Airway epithelial cell (primary cell): ENCODE results near the gene NHLRC4. TPM values are rescaled to one million over a fixed set of nuclear protein-coding genes. Genes with fewer than 3 reads are reported as not detected.

ENCODE experiments used
- total RNA-seq: library from RNA; depleted of rRNA; stranded (reverse); fragments of >200 nt; gene quantifications from 2 replicates; pipeline ENCODE4 v1.2.3, GENCODE V29; 2015

NHLRC4 gene
- total RNA-seq: 0.28 TPM in 1 of 2 replicates, not detected in the other

GRCh38 chr16:566475-567372 is at the start of gene NHLRC4:
Gene NHLRC4, plus strand, starts transcription at chr16:567005. Its CDS starts 1,043 bp downstream, at chr16:568048.

DNA sequence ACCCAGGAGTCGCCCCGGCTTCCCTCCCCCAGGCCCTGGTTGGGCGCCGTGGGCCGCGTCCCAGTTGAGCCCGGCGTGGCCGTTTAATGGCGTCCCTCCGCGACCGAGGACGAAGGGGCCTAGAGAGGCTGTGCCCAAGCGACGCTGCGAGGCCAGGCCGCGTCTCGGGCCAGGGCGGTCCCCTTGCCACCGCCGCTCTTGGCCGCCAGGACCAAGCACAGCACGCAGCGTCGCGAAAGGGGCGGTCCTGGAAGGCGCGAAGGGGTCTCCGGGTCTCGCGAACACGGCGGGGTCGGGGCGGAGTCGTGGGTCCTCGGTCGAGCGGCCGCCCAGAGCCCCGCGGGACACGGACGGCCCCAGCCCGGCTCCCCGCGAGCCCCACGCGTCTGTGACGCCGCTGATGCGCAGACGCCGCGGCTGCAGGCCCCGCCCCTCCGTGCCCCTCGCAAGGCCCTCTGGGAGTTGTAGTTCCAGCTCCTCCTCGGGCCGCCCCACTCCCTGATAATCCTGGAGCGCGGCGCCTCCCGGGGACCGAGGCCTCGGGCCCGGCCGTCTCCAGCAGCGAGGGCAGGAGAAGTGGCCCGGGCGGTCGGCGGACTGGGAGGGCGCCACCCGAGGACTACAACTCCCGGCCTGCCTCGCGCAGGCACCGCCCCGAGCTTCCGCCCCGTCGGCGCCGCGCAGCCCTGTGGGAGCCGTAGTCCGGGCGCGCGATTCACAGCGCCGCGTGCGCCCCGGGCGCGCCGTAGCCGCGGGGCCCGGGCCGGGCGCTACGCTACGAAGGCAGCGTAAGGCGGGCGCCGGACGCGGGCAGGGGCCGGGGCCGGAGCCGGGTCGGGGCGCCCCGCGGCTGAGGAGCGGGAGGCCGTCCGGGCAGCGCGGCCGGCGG is 39.5 kb upstream of the NHLRC4 start, which contains the start of gene CAPN15:
Gene CAPN15, plus strand, starts transcription at position 698 of the 889 bp plus-strand sequence. CDS start 19,127 bp downstream, outside the sequence.

GRCh38 chr16:560204-560700 is 6.6 kb upstream of the NHLRC4 start, which contains the start of gene PRR35:
Gene PRR35, plus strand, starts transcription at chr16:560394. Its CDS starts 2,901 bp downstream, at chr16:563295.

GRCh38 chr16:569445-570254 is 2.8 kb downstream of the NHLRC4 start, which contains the start of gene PIGQ:
Gene PIGQ, plus strand, starts transcription at chr16:569968. Its CDS starts 4,107 bp downstream, at chr16:574075.

GRCh38 chr16:589658-590187 is 22.9 kb downstream of the NHLRC4 start, which contains the start of gene RAB40C:
Gene RAB40C, plus strand, starts transcription at chr16:590066. Its CDS starts 226 bp downstream, at chr16:590292.

Other genes with a start within 250 kb of the NHLRC4 start
- gene AXIN1, start 214.3 kb upstream of the NHLRC4 start, total RNA-seq: 33.3 and 34.9 TPM in 2 replicates
- 171 and 215 TPM in 2 replicates for gene MRPL28, start 196.5 kb upstream of the NHLRC4 start, total RNA-seq
- 48.3 and 56.3 TPM in 2 replicates for gene PGAP6, start 185.0 kb upstream of the NHLRC4 start, total RNA-seq
- gene NME4, start 169.8 kb upstream of the NHLRC4 start, total RNA-seq: 140 and 168 TPM in 2 replicates
- 14.5 and 17.5 TPM in 2 replicates for gene DECR2, start 165.1 kb upstream of the NHLRC4 start, total RNA-seq
- gene RAB11FIP3, start 141.4 kb upstream of the NHLRC4 start, total RNA-seq: 15.2 and 16.9 TPM in 2 replicates
- 45.1 and 52.1 TPM in 2 replicates for gene CAPN15, start 39.3 kb upstream of the NHLRC4 start, total RNA-seq
- not detected in 2 replicates for gene PRR35, start 6.6 kb upstream of the NHLRC4 start, total RNA-seq
- 25.6 and 30.4 TPM in 2 replicates for gene PIGQ, start 3.0 kb downstream of the NHLRC4 start, total RNA-seq
- gene RAB40C, start 23.1 kb downstream of the NHLRC4 start, total RNA-seq: 21.7 and 24.5 TPM in 2 replicates
- gene WFIKKN1, start 64.0 kb downstream of the NHLRC4 start, total RNA-seq: 0.14 and 0.21 TPM in 2 replicates
- gene METTL26, start 69.3 kb downstream of the NHLRC4 start, total RNA-seq: 184 and 265 TPM in 2 replicates
- gene MCRIP2, start 74.8 kb downstream of the NHLRC4 start, total RNA-seq: 51.2 and 60.1 TPM in 2 replicates
- gene WDR90, start 82.4 kb downstream of the NHLRC4 start, total RNA-seq: 11.3 and 15.0 TPM in 2 replicates
- gene RHOT2, start 101.1 kb downstream of the NHLRC4 start, total RNA-seq: 57.4 and 65.5 TPM in 2 replicates
- gene RHBDL1, start 108.7 kb downstream of the NHLRC4 start, total RNA-seq: 3.6 and 4.2 TPM in 2 replicates
- 193 and 214 TPM in 2 replicates for gene STUB1, start 113.4 kb downstream of the NHLRC4 start, total RNA-seq
- 41.0 and 56.5 TPM in 2 replicates for gene JMJD8, start 117.3 kb downstream of the NHLRC4 start, total RNA-seq
- 12.5 and 12.6 TPM in 2 replicates for gene WDR24, start 123.4 kb downstream of the NHLRC4 start, total RNA-seq
- gene FBXL16, start 138.8 kb downstream of the NHLRC4 start, total RNA-seq: 1.7 and 1.8 TPM in 2 replicates
- 132 and 150 TPM in 2 replicates for gene METRN, start 148.1 kb downstream of the NHLRC4 start, total RNA-seq
- gene ANTKMT, start 154.1 kb downstream of the NHLRC4 start, total RNA-seq: 46.1 and 75.9 TPM in 2 replicates
- gene CCDC78, start 159.4 kb downstream of the NHLRC4 start, total RNA-seq: 1.7 and 3.4 TPM in 2 replicates
- 13.5 and 21.9 TPM in 2 replicates for gene HAGHL, start 160.1 kb downstream of the NHLRC4 start, total RNA-seq
- gene CIAO3, start 174.0 kb downstream of the NHLRC4 start, total RNA-seq: 24.1 and 35.5 TPM in 2 replicates
- gene MSLN, start 193.7 kb downstream of the NHLRC4 start, total RNA-seq: 11.5 and 12.4 TPM in 2 replicates
- 48.0 and 50.6 TPM in 2 replicates for gene RPUSD1, start 221.4 kb downstream of the NHLRC4 start, total RNA-seq
- 24.4 and 24.5 TPM in 2 replicates for gene CHTF18, start 221.6 kb downstream of the NHLRC4 start, total RNA-seq
- not detected in 2 replicates for gene GNG13, start 233.7 kb downstream of the NHLRC4 start, total RNA-seq